ENCODE data around the gene LGALS16. TPM values are rescaled to one million over a fixed set of nuclear protein-coding genes. Genes with fewer than 3 reads are reported as not detected.

The LGALS16 gene
- total RNA-seq, 1 experiment from 2014 or later, result not detected

DNA sequence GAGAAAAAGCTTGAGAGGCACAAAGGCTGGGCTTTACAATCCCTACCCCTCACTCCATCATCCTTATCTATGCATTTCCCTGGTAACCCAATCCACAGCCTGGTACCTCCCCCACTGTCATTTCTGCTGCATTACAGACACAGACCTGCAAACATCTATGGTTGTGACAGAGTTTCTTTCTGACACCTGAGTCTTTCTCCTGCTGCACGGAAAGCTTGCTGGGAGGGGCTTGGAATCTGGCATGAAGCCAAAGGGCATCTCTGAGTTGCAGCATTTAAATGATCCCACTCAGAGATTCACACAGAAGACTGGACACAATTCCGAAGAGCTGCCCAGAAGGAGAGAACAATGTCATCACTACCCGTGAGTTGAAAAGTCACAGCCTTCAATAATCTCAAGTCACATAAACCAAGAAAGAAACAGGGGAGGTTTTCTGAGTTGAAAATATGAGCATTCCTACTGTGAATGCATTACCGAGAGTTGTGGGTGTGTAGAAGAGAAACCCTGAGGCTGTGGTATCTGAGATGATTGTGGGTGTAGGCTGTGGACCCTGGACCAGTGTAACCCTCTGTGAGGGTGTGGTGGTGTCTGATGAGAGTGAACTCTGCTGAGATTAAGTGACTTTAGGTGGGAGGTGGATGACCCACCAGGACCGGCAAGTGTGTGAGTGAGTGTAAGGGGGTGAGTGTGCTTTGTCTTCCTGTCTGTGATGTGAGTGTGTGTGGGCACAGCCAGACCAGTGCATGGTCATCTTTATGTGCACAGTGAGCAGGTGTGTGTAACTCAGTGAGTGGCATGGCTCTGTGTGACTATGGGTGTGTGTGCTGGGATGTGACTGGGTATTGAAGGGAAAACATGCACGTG is 48.7 kb downstream of the LGALS16 start, which contains the start of gene LGALS14:
Gene LGALS14, plus strand, starts transcription at position 301 of the 864 bp plus-strand sequence. Its CDS starts 48 bp downstream, at position 349.
- peaks cover 81% of the 10 kb centered on the region for H3K27me3 ChIP-seq (ENCODE audit: insufficient read depth, low read length)

More for the DNA sequence above, 48.7 kb downstream of the LGALS16 start, which contains the start of gene LGALS14:
- Histone ChIP-seq H3K36me3 (ENCODE audit: control insufficient read depth in 1 of 2, insufficient read depth in 2 of 2, low read length in 2 of 2) (no peaks in the 10 kb centered on the region), H3K4me2 (ENCODE audit: low read length) (no peak within 1 kb of the TSS), H3K79me2 (ENCODE audit: insufficient read depth, low read length) (no peaks in the 10 kb centered on the region), H3K9me3 (ENCODE audit: control insufficient read depth in 1 of 2, insufficient read depth in 1 of 2, low read depth in 1 of 2, low read length in 2 of 2) (no peaks in the 10 kb centered on the region), H2AFZ (ENCODE audit: low read depth, low read length, poor library complexity, severe bottlenecking) (no peak within 1 kb of the TSS), H4K20me1 (ENCODE audit: insufficient read depth) (no peaks in the 10 kb centered on the region), H3K4me1 (ENCODE audit: control insufficient read depth in 1 of 2, insufficient read depth in 2 of 2, low read length in 2 of 2) (no peaks in the 10 kb centered on the region), H3K4me3 (replicated peaks in 1 of 2; ENCODE audit: low read depth in 1 of 2, low read length in 2 of 2) (no peak within 1 kb of the TSS), H3K9me2 (ENCODE audit: insufficient read depth) (no peaks in the 10 kb centered on the region), H3K9ac (ENCODE audit: low read length) (no peak within 1 kb of the TSS), H3K27ac (ENCODE audit: low read depth, low read length) (no peak within 1 kb of the TSS)
- intact Hi-C loops (cut with micrococcal nuclease), result no loop called here
- CTCF ChIA-PET, result no interaction called here
- no TSS peak for BruUV-seq (replicated peaks)
- RAD21 ChIA-PET (ENCODE audit: low non-redundant PET in 1 of 2, low total read pairs in 2 of 2, uncharacterized antibody in 2 of 2, unreplicated experiment in 2 of 2), result no interaction called here
- POLR2A ChIA-PET, result no interaction called here
- ATAC-seq, result no peak
- DNase-seq (ENCODE audit: low read depth, low spot score), result no peak
- TF ChIP-seq CEBPB (IDR thresholded peaks at IDR 0.05; ENCODE audit: low read depth) (no peak), ZNF274 (IDR thresholded peaks at IDR 0.05; ENCODE audit: low read depth, low read length) (no peak), SIN3A (IDR thresholded peaks at IDR 0.05; ENCODE audit: low read depth) (no peak), EZH2phosphoT487 (IDR thresholded peaks at IDR 0.05; ENCODE audit: borderline replicate concordance) (no peak), CBX3 (IDR thresholded peaks at IDR 0.05; ENCODE audit: low read depth) (no peak), SRF (IDR thresholded peaks at IDR 0.05; ENCODE audit: low read depth) (no peak), SP1 (IDR thresholded peaks at IDR 0.05; ENCODE audit: low read depth) (no peak), ZFX (IDR thresholded peaks at IDR 0.05) (no peak), ELF1 (IDR thresholded peaks at IDR 0.05; ENCODE audit: borderline replicate concordance, low read depth) (no peak), POLR2AphosphoS5 (IDR thresholded peaks at IDR 0.05; ENCODE audit: low read depth, low read length) (no peak), RAD21 (IDR thresholded peaks at IDR 0.05; ENCODE audit: low read depth) (no peak)
- TF ChIP-seq, protein P1, sequence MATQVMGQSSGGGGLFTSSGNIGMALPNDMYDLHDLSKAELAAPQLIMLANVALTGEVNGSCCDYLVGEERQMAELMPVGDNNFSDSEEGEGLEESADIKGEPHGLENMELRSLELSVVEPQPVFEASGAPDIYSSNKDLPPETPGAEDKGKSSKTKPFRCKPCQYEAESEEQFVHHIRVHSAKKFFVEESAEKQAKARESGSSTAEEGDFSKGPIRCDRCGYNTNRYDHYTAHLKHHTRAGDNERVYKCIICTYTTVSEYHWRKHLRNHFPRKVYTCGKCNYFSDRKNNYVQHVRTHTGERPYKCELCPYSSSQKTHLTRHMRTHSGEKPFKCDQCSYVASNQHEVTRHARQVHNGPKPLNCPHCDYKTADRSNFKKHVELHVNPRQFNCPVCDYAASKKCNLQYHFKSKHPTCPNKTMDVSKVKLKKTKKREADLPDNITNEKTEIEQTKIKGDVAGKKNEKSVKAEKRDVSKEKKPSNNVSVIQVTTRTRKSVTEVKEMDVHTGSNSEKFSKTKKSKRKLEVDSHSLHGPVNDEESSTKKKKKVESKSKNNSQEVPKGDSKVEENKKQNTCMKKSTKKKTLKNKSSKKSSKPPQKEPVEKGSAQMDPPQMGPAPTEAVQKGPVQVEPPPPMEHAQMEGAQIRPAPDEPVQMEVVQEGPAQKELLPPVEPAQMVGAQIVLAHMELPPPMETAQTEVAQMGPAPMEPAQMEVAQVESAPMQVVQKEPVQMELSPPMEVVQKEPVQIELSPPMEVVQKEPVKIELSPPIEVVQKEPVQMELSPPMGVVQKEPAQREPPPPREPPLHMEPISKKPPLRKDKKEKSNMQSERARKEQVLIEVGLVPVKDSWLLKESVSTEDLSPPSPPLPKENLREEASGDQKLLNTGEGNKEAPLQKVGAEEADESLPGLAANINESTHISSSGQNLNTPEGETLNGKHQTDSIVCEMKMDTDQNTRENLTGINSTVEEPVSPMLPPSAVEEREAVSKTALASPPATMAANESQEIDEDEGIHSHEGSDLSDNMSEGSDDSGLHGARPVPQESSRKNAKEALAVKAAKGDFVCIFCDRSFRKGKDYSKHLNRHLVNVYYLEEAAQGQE (IDR thresholded peaks at IDR 0.05; ENCODE audit: low read depth), result no peak
- TF ChIP-seq, protein P2, sequence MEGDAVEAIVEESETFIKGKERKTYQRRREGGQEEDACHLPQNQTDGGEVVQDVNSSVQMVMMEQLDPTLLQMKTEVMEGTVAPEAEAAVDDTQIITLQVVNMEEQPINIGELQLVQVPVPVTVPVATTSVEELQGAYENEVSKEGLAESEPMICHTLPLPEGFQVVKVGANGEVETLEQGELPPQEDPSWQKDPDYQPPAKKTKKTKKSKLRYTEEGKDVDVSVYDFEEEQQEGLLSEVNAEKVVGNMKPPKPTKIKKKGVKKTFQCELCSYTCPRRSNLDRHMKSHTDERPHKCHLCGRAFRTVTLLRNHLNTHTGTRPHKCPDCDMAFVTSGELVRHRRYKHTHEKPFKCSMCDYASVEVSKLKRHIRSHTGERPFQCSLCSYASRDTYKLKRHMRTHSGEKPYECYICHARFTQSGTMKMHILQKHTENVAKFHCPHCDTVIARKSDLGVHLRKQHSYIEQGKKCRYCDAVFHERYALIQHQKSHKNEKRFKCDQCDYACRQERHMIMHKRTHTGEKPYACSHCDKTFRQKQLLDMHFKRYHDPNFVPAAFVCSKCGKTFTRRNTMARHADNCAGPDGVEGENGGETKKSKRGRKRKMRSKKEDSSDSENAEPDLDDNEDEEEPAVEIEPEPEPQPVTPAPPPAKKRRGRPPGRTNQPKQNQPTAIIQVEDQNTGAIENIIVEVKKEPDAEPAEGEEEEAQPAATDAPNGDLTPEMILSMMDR (IDR thresholded peaks at IDR 0.05 in 2 of 3, conservative IDR thresholded peaks at IDR 0.05 in 1 of 3; ENCODE audit: borderline replicate concordance in 1 of 3, insufficient read depth in 1 of 3, low read depth in 2 of 3, low read length in 2 of 3), result no peak
- TF ChIP-seq, protein P3, sequence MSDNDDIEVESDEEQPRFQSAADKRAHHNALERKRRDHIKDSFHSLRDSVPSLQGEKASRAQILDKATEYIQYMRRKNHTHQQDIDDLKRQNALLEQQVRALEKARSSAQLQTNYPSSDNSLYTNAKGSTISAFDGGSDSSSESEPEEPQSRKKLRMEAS (IDR thresholded peaks at IDR 0.05), result no peak
- TF ChIP-seq, protein P4, sequence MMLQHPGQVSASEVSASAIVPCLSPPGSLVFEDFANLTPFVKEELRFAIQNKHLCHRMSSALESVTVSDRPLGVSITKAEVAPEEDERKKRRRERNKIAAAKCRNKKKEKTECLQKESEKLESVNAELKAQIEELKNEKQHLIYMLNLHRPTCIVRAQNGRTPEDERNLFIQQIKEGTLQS (IDR thresholded peaks at IDR 0.05), result no peak
- TF ChIP-seq, protein P5, sequence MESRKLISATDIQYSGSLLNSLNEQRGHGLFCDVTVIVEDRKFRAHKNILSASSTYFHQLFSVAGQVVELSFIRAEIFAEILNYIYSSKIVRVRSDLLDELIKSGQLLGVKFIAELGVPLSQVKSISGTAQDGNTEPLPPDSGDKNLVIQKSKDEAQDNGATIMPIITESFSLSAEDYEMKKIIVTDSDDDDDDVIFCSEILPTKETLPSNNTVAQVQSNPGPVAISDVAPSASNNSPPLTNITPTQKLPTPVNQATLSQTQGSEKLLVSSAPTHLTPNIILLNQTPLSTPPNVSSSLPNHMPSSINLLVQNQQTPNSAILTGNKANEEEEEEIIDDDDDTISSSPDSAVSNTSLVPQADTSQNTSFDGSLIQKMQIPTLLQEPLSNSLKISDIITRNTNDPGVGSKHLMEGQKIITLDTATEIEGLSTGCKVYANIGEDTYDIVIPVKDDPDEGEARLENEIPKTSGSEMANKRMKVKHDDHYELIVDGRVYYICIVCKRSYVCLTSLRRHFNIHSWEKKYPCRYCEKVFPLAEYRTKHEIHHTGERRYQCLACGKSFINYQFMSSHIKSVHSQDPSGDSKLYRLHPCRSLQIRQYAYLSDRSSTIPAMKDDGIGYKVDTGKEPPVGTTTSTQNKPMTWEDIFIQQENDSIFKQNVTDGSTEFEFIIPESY (IDR thresholded peaks at IDR 0.05; ENCODE audit: extremely low read depth, insufficient replicate concordance, low read length), result no peak

All from HCT116 (cell line).